ENCODE measurements around the gene GLIS1. TPM values are rescaled to one million over a fixed set of nuclear protein-coding genes. Genes with fewer than 3 reads are reported as not detected.

Gene GLIS1
- total RNA-seq, 1 experiment from 2014 or later, result 0.28 TPM

DNA sequence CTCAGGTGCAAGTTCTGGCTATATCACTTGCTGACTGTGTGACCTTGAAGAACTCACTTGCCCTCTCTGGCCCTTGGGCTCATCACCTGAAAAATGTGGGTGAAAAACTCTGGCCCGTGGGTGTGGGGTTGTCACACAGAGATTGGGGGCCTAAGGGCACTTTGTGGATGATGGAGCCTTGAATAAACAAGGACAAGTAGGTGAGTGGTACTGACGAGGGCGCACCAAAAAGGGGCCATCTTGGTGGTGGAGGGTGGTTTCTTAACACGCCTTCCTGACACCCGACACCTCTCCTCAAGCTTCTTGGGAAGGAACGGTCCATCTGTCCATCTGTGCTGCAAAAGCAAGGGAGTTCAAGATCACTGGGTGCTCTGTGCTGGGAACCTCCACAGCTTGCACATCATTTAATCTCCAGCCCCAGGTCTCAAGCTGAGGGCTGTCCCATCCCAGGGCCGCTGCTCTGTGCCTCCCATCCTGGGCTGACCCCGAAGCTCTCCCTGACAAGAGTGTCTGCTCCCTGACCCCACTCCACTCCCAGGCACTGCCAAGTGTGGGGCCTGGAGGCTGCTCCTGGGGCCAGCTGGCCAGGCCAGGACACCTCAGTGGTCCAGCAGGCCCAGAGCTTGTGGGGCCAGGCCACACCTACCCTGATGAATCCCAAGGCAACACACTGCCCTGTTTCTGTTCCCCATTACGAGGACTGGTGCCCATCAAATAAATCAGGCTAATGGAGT is 97.3 kb downstream of the GLIS1 start:
- H3K79me2 ChIP-seq (ENCODE audit: insufficient read depth, low read length), result no peaks in the 10 kb centered on the region
- peaks cover 8 to 13% of the 10 kb centered on the region in 2 experiments; a peak in 3 of 4 replicates for H3K4me1 Mint-ChIP-seq
- no CpG with 5 or more reads among the region's 9 CpGs for WGBS (ENCODE audit: extremely low coverage, insufficient read length, low lambda C conversion rate)

More for the DNA sequence above, 97.3 kb downstream of the GLIS1 start:
- Histone ChIP-seq H2BK5ac (ENCODE audit: insufficient read length, low read length) (no peak overlapping the region), H3K14ac (ENCODE audit: insufficient read depth, low read length) (no peak overlapping the region; the same call in 1 of the 2 replicates), H4K5ac (ENCODE audit: insufficient read length, low read depth, low read length) (no peak overlapping the region), H3K27ac (ENCODE audit: insufficient read length, low read depth, low read length) (no peak overlapping the region), H3K56ac (ENCODE audit: insufficient read length, low read depth, low read length) (no peak overlapping the region), H3K4me1 (ENCODE audit: insufficient read depth, low read length) (0 out of 2 replicates have a peak, but pooled peaks cover 3% of the 10 kb centered on the region), H2BK15ac (ENCODE audit: low read depth, low read length) (no peak overlapping the region), H4K20me1 (ENCODE audit: control insufficient read depth, insufficient read depth, insufficient read length) (no peaks in the 10 kb centered on the region), H3K4me2 (ENCODE audit: insufficient read depth, insufficient read length, low read length) (no peak overlapping the region), H3K27me3 (ENCODE audit: insufficient read depth, low read length) (no peaks in the 10 kb centered on the region), H2AFZ (ENCODE audit: low read length) (no peak overlapping the region), H3K23me2 (ENCODE audit: insufficient read length, low read depth, low read length, poor library complexity, severe bottlenecking) (no peaks in the 10 kb centered on the region), H3K9ac (ENCODE audit: extremely low read depth, insufficient read length, low read length) (no peak overlapping the region), H2BK120ac (ENCODE audit: low read depth, low read length, poor library complexity, severe bottlenecking) (no peak overlapping the region), H3K79me1 (ENCODE audit: insufficient read depth, low read depth, low read length, poor library complexity, severe bottlenecking) (no peaks in the 10 kb centered on the region), H3K23ac (ENCODE audit: insufficient read length, low read depth, low read length) (no peak overlapping the region), H2AK5ac (ENCODE audit: insufficient read length, low read length) (no peak overlapping the region), H3K9me3 (ENCODE audit: control insufficient read depth, low read depth, low read length) (no peaks in the 10 kb centered on the region), H4K91ac (ENCODE audit: insufficient read length, low read depth, low read length) (no peak overlapping the region), H3K4ac (ENCODE audit: low read depth, low read length) (no peak overlapping the region), H3T11ph (ENCODE audit: low read length) (no peak overlapping the region), H3K18ac (ENCODE audit: insufficient read length, low read depth, low read length) (no peak overlapping the region), H4K8ac (replicated peaks; ENCODE audit: insufficient read length, low read depth, low read length) (no peak overlapping the region), H2BK12ac (ENCODE audit: insufficient read length, low read depth, low read length) (no peak overlapping the region), H2BK20ac (ENCODE audit: low read depth, low read length, poor library complexity, severe bottlenecking) (no peak overlapping the region)
- peaks cover 5% of the 10 kb centered on the region for H3K27me3 Mint-ChIP-seq (ENCODE audit: low read depth)
- peak overlapping the region in 1 of 3 experiments; percentile 65; a peak in 1 of 7 replicates for H3K27ac Mint-ChIP-seq
- no peak overlapping the region for H3K4me3 Mint-ChIP-seq
- H3K36me3 Mint-ChIP-seq (ENCODE audit: insufficient read depth in 1 of 3, low read depth in 3 of 3), result no peaks in the 10 kb centered on the region
- TF ChIP-seq CTCF (conservative IDR thresholded peaks at IDR 0.05), result no peak
- H3K9me3 Mint-ChIP-seq, result no peaks in the 10 kb centered on the region
- no peak for DNase-seq
